Measurements from ENCODE around the gene AKAP10. TPM values are rescaled to one million over a fixed set of nuclear protein-coding genes. Genes with fewer than 3 reads are reported as not detected.

AKAP10 gene
- total RNA-seq, 4 donors from 2014 or later: 24.5 to 46.6 (median 36.4) TPM

- TF ChIP-seq CTCF (IDR thresholded peaks at IDR 0.05; ENCODE audit: low read depth): no peak
Observed at GRCh38 chr17:19883537-19884215, 94.0 kb downstream of the AKAP10 start.

GRCh38 chr17:19880393-19880792 is 97.2 kb downstream of the AKAP10 start:
- no peak for TF ChIP-seq CTCF (IDR thresholded peaks at IDR 0.05; ENCODE audit: low read depth)

GRCh38 chr17:19877364-19877945 is 100.2 kb downstream of the AKAP10 start:
- no peak for TF ChIP-seq CTCF (IDR thresholded peaks at IDR 0.05; ENCODE audit: low read depth)

- no peak for TF ChIP-seq CTCF (IDR thresholded peaks at IDR 0.05; ENCODE audit: low read depth)
Observed at GRCh38 chr17:19876529-19877161, 101.0 kb downstream of the AKAP10 start.

GRCh38 chr17:19874256-19874655 is 103.4 kb downstream of the AKAP10 start:
- no peak for TF ChIP-seq CTCF (IDR thresholded peaks at IDR 0.05; ENCODE audit: low read depth)

GRCh38 chr17:19873346-19873745 is 104.3 kb downstream of the AKAP10 start:
- no peak for TF ChIP-seq CTCF (IDR thresholded peaks at IDR 0.05; ENCODE audit: low read depth)

- TF ChIP-seq CTCF (IDR thresholded peaks at IDR 0.05; ENCODE audit: low read depth): no peak
Observed at GRCh38 chr17:19868079-19868395, 109.6 kb downstream of the AKAP10 start.
